Activated CD4-positive, alpha-beta T cell treated with anti-CD3 and anti-CD28 coated beads, Interleukin-2, amount 10 ng/mL, durations not matched to agents 7 days and 5 days (primary cell): ENCODE results near the gene RRP1. TPM values are rescaled to one million over a fixed set of nuclear protein-coding genes. Genes with fewer than 3 reads are reported as not detected.

Experiments used
- CTCF ChIA-PET: fragments of 350-600 bp; sonication (Branson Sonifier 250); formaldehyde crosslinking; loops from one replicate; lab custom pipeline; 2021; ENCODE audit warnings: antibody characterized with exemption; lab: Charles Lee
- POLR2A ChIA-PET: fragments of 350-600 bp; sonication (Branson Sonifier 250); formaldehyde crosslinking; loops from one replicate; lab custom pipeline; 2021; ENCODE audit warnings: antibody characterized with exemption; lab: Charles Lee
- DNase-seq: peaks from one replicate; pipeline ENCODE4 v3.0.0-alpha.2; 2020
- H3K27ac Mint-ChIP-seq: one replicate; pipeline ENCODE4 v1.8.0; 2021; ENCODE audit warnings: mild to moderate bottlenecking, moderate library complexity, mixed read lengths
- H3K27me3 Mint-ChIP-seq: one replicate; pipeline ENCODE4 v1.8.0; 2021; ENCODE audit warnings: mixed read lengths
- H3K36me3 Mint-ChIP-seq: one replicate; pipeline ENCODE4 v1.8.0; 2021; ENCODE audit warnings: low read depth, mixed read lengths
- H3K4me1 Mint-ChIP-seq: one replicate; pipeline ENCODE4 v1.8.0; 2021; ENCODE audit warnings: mixed read lengths
- H3K4me3 Mint-ChIP-seq: one replicate; pipeline ENCODE4 v1.8.0; 2021; ENCODE audit warnings: mild to moderate bottlenecking, moderate library complexity, mixed read lengths
- H3K9me3 Mint-ChIP-seq: one replicate; pipeline ENCODE4 v1.8.0; 2021; ENCODE audit warnings: mixed read lengths
- total RNA-seq, 2 experiments: library from RNA; stranded (reverse); gene quantifications; one replicate each; pipeline ENCODE4 v1.2.3, GENCODE V29; 2021

Gene RRP1
- total RNA-seq, 2 experiments from 2014 or later, result 25.3 to 28.5 TPM

- Mint-ChIP-seq H3K27me3 (no peaks in the 10 kb centered on the region), H3K9me3 (no peaks in the 10 kb centered on the region), H3K27ac (no peak overlapping the region), H3K4me1 (no peaks in the 10 kb centered on the region), H3K36me3 (peaks cover 18% of the 10 kb centered on the region), H3K4me3 (no peak overlapping the region)
- ChIA-PET POLR2A (no interaction called here), CTCF (no interaction called here)
- no peak for DNase-seq
Observed at GRCh38 chr21:43751955-43752591, 37.3 kb upstream of the RRP1 start.

- H3K27ac Mint-ChIP-seq, result no peak overlapping the region
- CTCF ChIA-PET, result no interaction called here
- H3K36me3 Mint-ChIP-seq, result peaks cover 18% of the 10 kb centered on the region
- DNase-seq, result no peak
- no peaks in the 10 kb centered on the region for H3K4me1 Mint-ChIP-seq
- POLR2A ChIA-PET, result no interaction called here
- no peaks in the 10 kb centered on the region for H3K27me3 Mint-ChIP-seq
- H3K4me3 Mint-ChIP-seq, result no peak overlapping the region
- H3K9me3 Mint-ChIP-seq, result no peaks in the 10 kb centered on the region
Observed at GRCh38 chr21:43752758-43753438, 36.5 kb upstream of the RRP1 start.

GRCh38 chr21:43753439-43753799, 36.0 kb upstream of the RRP1 start:
- Mint-ChIP-seq H3K27ac (no peak overlapping the region), H3K4me1 (no peaks in the 10 kb centered on the region), H3K4me3 (no peak overlapping the region), H3K9me3 (no peaks in the 10 kb centered on the region), H3K27me3 (no peaks in the 10 kb centered on the region), H3K36me3 (peaks cover 18% of the 10 kb centered on the region)
- no peak for DNase-seq
- ChIA-PET POLR2A (no interaction called here), CTCF (no interaction called here)

- H3K4me1 Mint-ChIP-seq, result no peaks in the 10 kb centered on the region
- H3K27ac Mint-ChIP-seq, result no peak overlapping the region
- no peaks in the 10 kb centered on the region for H3K27me3 Mint-ChIP-seq
- H3K36me3 Mint-ChIP-seq, result peaks cover 18% of the 10 kb centered on the region
- ChIA-PET POLR2A (no interaction called here), CTCF (interaction anchor here (0.8 kb wide), 1 partner anchor 11 kb away, joined by 4 read pairs; no protein-coding TSS in a partner anchor)
- no peak for DNase-seq
- no peaks in the 10 kb centered on the region for H3K9me3 Mint-ChIP-seq
- no peak overlapping the region for H3K4me3 Mint-ChIP-seq
Observed at GRCh38 chr21:43754948-43755781, 34.2 kb upstream of the RRP1 start.

- no peak for DNase-seq
- Mint-ChIP-seq H3K27me3 (no peaks in the 10 kb centered on the region), H3K36me3 (peaks cover 14% of the 10 kb centered on the region), H3K9me3 (no peaks in the 10 kb centered on the region), H3K27ac (no peak overlapping the region), H3K4me3 (no peak overlapping the region), H3K4me1 (no peaks in the 10 kb centered on the region)
- CTCF ChIA-PET, result interaction anchor here (0.8 kb wide), 1 partner anchor 10 kb away, joined by 4 read pairs; no protein-coding TSS in a partner anchor
- POLR2A ChIA-PET, result no interaction called here
Observed at GRCh38 chr21:43755820-43756594, 33.4 kb upstream of the RRP1 start.

GRCh38 chr21:43757601-43758000, 31.8 kb upstream of the RRP1 start:
- H3K9me3 Mint-ChIP-seq, result no peaks in the 10 kb centered on the region
- ChIA-PET CTCF (interaction anchor here (1.2 kb wide), 1 partner anchor 14 kb away, joined by 3 read pairs; no protein-coding TSS in a partner anchor), POLR2A (interaction anchor here (0.6 kb wide), 1 partner anchor 95 kb away, joined by 3 read pairs; no protein-coding TSS in a partner anchor)
- DNase-seq, result no peak
- H3K4me1 Mint-ChIP-seq, result no peaks in the 10 kb centered on the region
- H3K27ac Mint-ChIP-seq, result no peak overlapping the region
- H3K36me3 Mint-ChIP-seq, result peaks cover 14% of the 10 kb centered on the region
- H3K4me3 Mint-ChIP-seq, result no peak overlapping the region
- no peaks in the 10 kb centered on the region for H3K27me3 Mint-ChIP-seq

GRCh38 chr21:43758111-43758641, 31.2 kb upstream of the RRP1 start:
- H3K9me3 Mint-ChIP-seq, result no peaks in the 10 kb centered on the region
- ChIA-PET CTCF (no interaction called here), POLR2A (interaction anchor here (0.6 kb wide), 1 partner anchor 95 kb away, joined by 3 read pairs; no protein-coding TSS in a partner anchor)
- no peak for DNase-seq
- peaks cover 14% of the 10 kb centered on the region for H3K36me3 Mint-ChIP-seq
- no peak overlapping the region for H3K4me3 Mint-ChIP-seq
- H3K4me1 Mint-ChIP-seq, result no peaks in the 10 kb centered on the region
- H3K27me3 Mint-ChIP-seq, result no peaks in the 10 kb centered on the region
- no peak overlapping the region for H3K27ac Mint-ChIP-seq

GRCh38 chr21:43758811-43759210, 30.6 kb upstream of the RRP1 start:
- Mint-ChIP-seq H3K4me3 (no peak overlapping the region), H3K27ac (no peak overlapping the region), H3K9me3 (no peaks in the 10 kb centered on the region), H3K27me3 (no peaks in the 10 kb centered on the region), H3K4me1 (no peaks in the 10 kb centered on the region), H3K36me3 (peaks cover 8% of the 10 kb centered on the region)
- ChIA-PET POLR2A (no interaction called here), CTCF (interaction anchor here (0.5 kb wide), 1 partner anchor 171 kb away, joined by 5 read pairs; no protein-coding TSS in a partner anchor)
- DNase-seq, result no peak

- H3K36me3 Mint-ChIP-seq, result peaks cover 2% of the 10 kb centered on the region
- H3K4me1 Mint-ChIP-seq, result no peaks in the 10 kb centered on the region
- no peaks in the 10 kb centered on the region for H3K27me3 Mint-ChIP-seq
- DNase-seq, result no peak
- no peak overlapping the region for H3K27ac Mint-ChIP-seq
- H3K9me3 Mint-ChIP-seq, result no peaks in the 10 kb centered on the region
- POLR2A ChIA-PET, result no interaction called here
- CTCF ChIA-PET, result interaction anchor here (0.5 kb wide), 1 partner anchor 172 kb away, joined by 5 read pairs; no protein-coding TSS in a partner anchor
- H3K4me3 Mint-ChIP-seq, result no peak overlapping the region
Observed at GRCh38 chr21:43759651-43760050, 29.7 kb upstream of the RRP1 start.

- Mint-ChIP-seq H3K27me3 (no peaks in the 10 kb centered on the region), H3K4me1 (no peaks in the 10 kb centered on the region), H3K27ac (no peak overlapping the region), H3K9me3 (no peaks in the 10 kb centered on the region), H3K36me3 (peaks cover 2% of the 10 kb centered on the region), H3K4me3 (no peak overlapping the region)
- POLR2A ChIA-PET, result interaction anchor here (0.6 kb wide), 1 partner anchor 30 kb away, joined by 3 read pairs; no protein-coding TSS in a partner anchor
- no peak for DNase-seq
- CTCF ChIA-PET, result no interaction called here
Observed at GRCh38 chr21:43760391-43760958, 28.9 kb upstream of the RRP1 start.

- H3K36me3 Mint-ChIP-seq, result no peaks in the 10 kb centered on the region
- no peak for DNase-seq
- POLR2A ChIA-PET, result no interaction called here
- no peaks in the 10 kb centered on the region for H3K9me3 Mint-ChIP-seq
- no peak overlapping the region for H3K4me3 Mint-ChIP-seq
- CTCF ChIA-PET, result interaction anchor here (0.6 kb wide), 1 partner anchor 129 kb away, joined by 4 read pairs; no protein-coding TSS in a partner anchor
- H3K27me3 Mint-ChIP-seq, result no peaks in the 10 kb centered on the region
- no peaks in the 10 kb centered on the region for H3K4me1 Mint-ChIP-seq
- H3K27ac Mint-ChIP-seq, result no peak overlapping the region
Observed at GRCh38 chr21:43761886-43762285, 27.5 kb upstream of the RRP1 start.
